HepG2 (cell line): ENCODE data around the gene TM4SF5. TPM values are rescaled to one million over a fixed set of nuclear protein-coding genes. Genes with fewer than 3 reads are reported as not detected.
A peak's percentile ranks its signal among the peaks of the same experiment; 100 is the strongest.

Experiments used
- RBFOX2 ChIP-seq: fragments of 200-400 bp; formaldehyde crosslinking; IDR thresholded peaks from 2 replicates; pipeline ENCODE4 v1.6.1; 2017; ENCODE audit warnings: low read depth, mild to moderate bottlenecking, low read length
- SATB2 ChIP-seq: sonication (generic); formaldehyde crosslinking; IDR thresholded peaks from 2 replicates; pipeline ENCODE4 v1.5.0; 2020; ENCODE audit warnings: missing genetic modification reagents
- SP5 ChIP-seq: IDR thresholded peaks from 2 replicates; pipeline ENCODE4 v1.6.1; 2016; ENCODE audit warnings: low read depth, borderline replicate concordance
- polyA plus RNA-seq, 8 experiments: library from polyadenylated mRNA; depleted of rRNA in 3 of 8; stranded (reverse) in 7 of 8; unstranded in 1 of 8; fragments of >200 nt; fragmentation: Illumina TruSeq in 4 of 8; extraction: Trizol in 4 of 8; gene quantifications; 2 replicates each; pipeline versions ENCODE4 v1.2.1 to v1.2.3, GENCODE V29; 2011 to 2016; ENCODE audit warnings: low read depth in 4 of 8, missing spikeins in 1 of 8, mixed read lengths in 1 of 8; ENCODE audit not compliant: insufficient read depth in 1 of 8
- total RNA-seq, 5 experiments: library from RNA; depleted of rRNA; stranded (reverse); fragments of >200 nt; fragmentation: Illumina TruSeq; extraction: Trizol; gene quantifications; 2 replicates each; pipeline ENCODE4 v1.2.3, GENCODE V29; 2016; ENCODE audit warnings: low read depth in 1 of 5
- TF ChIP-seq, protein P1 (sequence below): sonication (generic); formaldehyde crosslinking; IDR thresholded peaks from 2 replicates; pipeline ENCODE4 v1.5.0; 2020; ENCODE audit warnings: mild to moderate bottlenecking, missing genetic modification reagents, borderline replicate concordance
- TF ChIP-seq, protein P2 (sequence below): sonication (generic); formaldehyde crosslinking; IDR thresholded peaks from 2 replicates; pipeline ENCODE4 v1.9.0; 2022; ENCODE audit warnings: missing genetic modification reagents, mild to moderate bottlenecking, borderline replicate concordance
- TF ChIP-seq, protein P3 (sequence below): sonication (generic); formaldehyde crosslinking; IDR thresholded peaks from 2 replicates; pipeline ENCODE4 v1.4.0; 2020; ENCODE audit warnings: missing genetic modification reagents
- TF ChIP-seq, protein P4 (sequence below): sonication (generic); formaldehyde crosslinking; IDR thresholded peaks from 2 replicates; pipeline ENCODE4 v1.5.0; 2020; ENCODE audit warnings: mild to moderate bottlenecking, missing genetic modification reagents, moderate library complexity

Gene TM4SF5
- total and polyA plus RNA-seq, 2 of the 13 experiments (the other 11 are each of a cell fraction or from before 2014, with no cell fraction given), result 30.1 to 126 TPM

DNA sequence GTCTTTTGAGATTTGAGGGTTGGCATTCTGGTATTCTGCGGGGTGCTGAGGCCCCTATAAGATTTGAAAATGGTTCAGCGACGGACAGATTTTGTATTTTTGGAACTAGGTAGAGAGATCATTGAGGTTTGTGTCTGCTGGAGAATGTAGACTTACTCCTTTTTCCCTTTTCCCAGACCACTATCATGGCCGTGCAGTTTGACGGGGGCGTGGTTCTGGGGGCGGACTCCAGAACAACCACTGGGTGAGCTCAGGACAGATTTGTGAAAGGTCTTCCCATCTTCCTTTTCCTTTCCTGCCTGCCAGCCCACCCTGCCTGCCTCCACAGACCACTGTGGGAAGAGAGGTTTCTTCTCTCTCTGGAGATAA lies 24.9 kb downstream of the TM4SF5 start (continued):
- TF ChIP-seq, protein P1, sequence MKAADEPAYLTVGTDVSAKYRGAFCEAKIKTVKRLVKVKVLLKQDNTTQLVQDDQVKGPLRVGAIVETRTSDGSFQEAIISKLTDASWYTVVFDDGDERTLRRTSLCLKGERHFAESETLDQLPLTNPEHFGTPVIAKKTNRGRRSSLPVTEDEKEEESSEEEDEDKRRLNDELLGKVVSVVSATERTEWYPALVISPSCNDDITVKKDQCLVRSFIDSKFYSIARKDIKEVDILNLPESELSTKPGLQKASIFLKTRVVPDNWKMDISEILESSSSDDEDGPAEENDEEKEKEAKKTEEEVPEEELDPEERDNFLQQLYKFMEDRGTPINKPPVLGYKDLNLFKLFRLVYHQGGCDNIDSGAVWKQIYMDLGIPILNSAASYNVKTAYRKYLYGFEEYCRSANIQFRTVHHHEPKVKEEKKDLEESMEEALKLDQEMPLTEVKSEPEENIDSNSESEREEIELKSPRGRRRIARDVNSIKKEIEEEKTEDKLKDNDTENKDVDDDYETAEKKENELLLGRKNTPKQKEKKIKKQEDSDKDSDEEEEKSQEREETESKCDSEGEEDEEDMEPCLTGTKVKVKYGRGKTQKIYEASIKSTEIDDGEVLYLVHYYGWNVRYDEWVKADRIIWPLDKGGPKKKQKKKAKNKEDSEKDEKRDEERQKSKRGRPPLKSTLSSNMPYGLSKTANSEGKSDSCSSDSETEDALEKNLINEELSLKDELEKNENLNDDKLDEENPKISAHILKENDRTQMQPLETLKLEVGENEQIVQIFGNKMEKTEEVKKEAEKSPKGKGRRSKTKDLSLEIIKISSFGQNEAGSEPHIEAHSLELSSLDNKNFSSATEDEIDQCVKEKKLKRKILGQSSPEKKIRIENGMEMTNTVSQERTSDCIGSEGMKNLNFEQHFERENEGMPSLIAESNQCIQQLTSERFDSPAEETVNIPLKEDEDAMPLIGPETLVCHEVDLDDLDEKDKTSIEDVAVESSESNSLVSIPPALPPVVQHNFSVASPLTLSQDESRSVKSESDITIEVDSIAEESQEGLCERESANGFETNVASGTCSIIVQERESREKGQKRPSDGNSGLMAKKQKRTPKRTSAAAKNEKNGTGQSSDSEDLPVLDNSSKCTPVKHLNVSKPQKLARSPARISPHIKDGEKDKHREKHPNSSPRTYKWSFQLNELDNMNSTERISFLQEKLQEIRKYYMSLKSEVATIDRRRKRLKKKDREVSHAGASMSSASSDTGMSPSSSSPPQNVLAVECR (CRISPR knock-in tag), result 0 out of 2 replicates have a peak, but pooled peaks have one; percentile 0
- TF ChIP-seq SP5 (CRISPR knock-in tag) (peak; percentile 28; the same call in 1 of the 2 replicates), SATB2 (CRISPR knock-in tag) (no peak), RBFOX2 (peak; percentile 44; the same call in 1 of the 2 replicates)
- TF ChIP-seq, protein P2, sequence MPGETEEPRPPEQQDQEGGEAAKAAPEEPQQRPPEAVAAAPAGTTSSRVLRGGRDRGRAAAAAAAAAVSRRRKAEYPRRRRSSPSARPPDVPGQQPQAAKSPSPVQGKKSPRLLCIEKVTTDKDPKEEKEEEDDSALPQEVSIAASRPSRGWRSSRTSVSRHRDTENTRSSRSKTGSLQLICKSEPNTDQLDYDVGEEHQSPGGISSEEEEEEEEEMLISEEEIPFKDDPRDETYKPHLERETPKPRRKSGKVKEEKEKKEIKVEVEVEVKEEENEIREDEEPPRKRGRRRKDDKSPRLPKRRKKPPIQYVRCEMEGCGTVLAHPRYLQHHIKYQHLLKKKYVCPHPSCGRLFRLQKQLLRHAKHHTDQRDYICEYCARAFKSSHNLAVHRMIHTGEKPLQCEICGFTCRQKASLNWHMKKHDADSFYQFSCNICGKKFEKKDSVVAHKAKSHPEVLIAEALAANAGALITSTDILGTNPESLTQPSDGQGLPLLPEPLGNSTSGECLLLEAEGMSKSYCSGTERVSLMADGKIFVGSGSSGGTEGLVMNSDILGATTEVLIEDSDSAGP (CRISPR knock-in tag), result no peak
- TF ChIP-seq, protein P3, sequence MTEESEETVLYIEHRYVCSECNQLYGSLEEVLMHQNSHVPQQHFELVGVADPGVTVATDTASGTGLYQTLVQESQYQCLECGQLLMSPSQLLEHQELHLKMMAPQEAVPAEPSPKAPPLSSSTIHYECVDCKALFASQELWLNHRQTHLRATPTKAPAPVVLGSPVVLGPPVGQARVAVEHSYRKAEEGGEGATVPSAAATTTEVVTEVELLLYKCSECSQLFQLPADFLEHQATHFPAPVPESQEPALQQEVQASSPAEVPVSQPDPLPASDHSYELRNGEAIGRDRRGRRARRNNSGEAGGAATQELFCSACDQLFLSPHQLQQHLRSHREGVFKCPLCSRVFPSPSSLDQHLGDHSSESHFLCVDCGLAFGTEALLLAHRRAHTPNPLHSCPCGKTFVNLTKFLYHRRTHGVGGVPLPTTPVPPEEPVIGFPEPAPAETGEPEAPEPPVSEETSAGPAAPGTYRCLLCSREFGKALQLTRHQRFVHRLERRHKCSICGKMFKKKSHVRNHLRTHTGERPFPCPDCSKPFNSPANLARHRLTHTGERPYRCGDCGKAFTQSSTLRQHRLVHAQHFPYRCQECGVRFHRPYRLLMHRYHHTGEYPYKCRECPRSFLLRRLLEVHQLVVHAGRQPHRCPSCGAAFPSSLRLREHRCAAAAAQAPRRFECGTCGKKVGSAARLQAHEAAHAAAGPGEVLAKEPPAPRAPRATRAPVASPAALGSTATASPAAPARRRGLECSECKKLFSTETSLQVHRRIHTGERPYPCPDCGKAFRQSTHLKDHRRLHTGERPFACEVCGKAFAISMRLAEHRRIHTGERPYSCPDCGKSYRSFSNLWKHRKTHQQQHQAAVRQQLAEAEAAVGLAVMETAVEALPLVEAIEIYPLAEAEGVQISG (CRISPR knock-in tag), result no peak
- TF ChIP-seq, protein P4, sequence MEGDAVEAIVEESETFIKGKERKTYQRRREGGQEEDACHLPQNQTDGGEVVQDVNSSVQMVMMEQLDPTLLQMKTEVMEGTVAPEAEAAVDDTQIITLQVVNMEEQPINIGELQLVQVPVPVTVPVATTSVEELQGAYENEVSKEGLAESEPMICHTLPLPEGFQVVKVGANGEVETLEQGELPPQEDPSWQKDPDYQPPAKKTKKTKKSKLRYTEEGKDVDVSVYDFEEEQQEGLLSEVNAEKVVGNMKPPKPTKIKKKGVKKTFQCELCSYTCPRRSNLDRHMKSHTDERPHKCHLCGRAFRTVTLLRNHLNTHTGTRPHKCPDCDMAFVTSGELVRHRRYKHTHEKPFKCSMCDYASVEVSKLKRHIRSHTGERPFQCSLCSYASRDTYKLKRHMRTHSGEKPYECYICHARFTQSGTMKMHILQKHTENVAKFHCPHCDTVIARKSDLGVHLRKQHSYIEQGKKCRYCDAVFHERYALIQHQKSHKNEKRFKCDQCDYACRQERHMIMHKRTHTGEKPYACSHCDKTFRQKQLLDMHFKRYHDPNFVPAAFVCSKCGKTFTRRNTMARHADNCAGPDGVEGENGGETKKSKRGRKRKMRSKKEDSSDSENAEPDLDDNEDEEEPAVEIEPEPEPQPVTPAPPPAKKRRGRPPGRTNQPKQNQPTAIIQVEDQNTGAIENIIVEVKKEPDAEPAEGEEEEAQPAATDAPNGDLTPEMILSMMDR (CRISPR knock-in tag), result no peak
- TF ChIP-seq, all 625 proteins: peak for 8
